ENCODE data around the gene RNF13. TPM values are rescaled to one million over a fixed set of nuclear protein-coding genes. Genes with fewer than 3 reads are reported as not detected.

RNF13 gene
- 32.8 TPM for total RNA-seq

GRCh38 chr3:149812606-149813366 lies at the start of gene RNF13:
TSS of gene RNF13 (plus strand) at chr3:149813215. CDS start at chr3:149846027, 32,812 bp downstream.
- peak; percentile 97 for ATAC-seq

- ATAC-seq: peak; percentile 83
These were observed 49.3 kb upstream of the RNF13 start for GRCh38 chr3:149763565-149764195.

GRCh38 chr3:149764302-149764701 lies 48.7 kb upstream of the RNF13 start:
- ATAC-seq: no peak

- no peak for ATAC-seq
These were observed 47.2 kb upstream of the RNF13 start for GRCh38 chr3:149765762-149766334.

GRCh38 chr3:149767720-149768119 lies 45.3 kb upstream of the RNF13 start:
- ATAC-seq: no peak

GRCh38 chr3:149768704-149769103 lies 44.3 kb upstream of the RNF13 start:
- ATAC-seq: no peak

GRCh38 chr3:149770246-149770645 lies 42.8 kb upstream of the RNF13 start:
- ATAC-seq: no peak

GRCh38 chr3:149771652-149772271 lies 41.3 kb upstream of the RNF13 start:
- no peak for ATAC-seq

GRCh38 chr3:149772861-149773260 lies 40.2 kb upstream of the RNF13 start:
- no peak for ATAC-seq

- ATAC-seq: no peak
These were observed 36.8 kb upstream of the RNF13 start for GRCh38 chr3:149776170-149776569.

- no peak for ATAC-seq
These were observed 35.4 kb upstream of the RNF13 start for GRCh38 chr3:149777414-149778214.

- no peak for ATAC-seq
These were observed 31.8 kb upstream of the RNF13 start for GRCh38 chr3:149781211-149781610.

- no peak for ATAC-seq
These were observed 31.3 kb upstream of the RNF13 start for GRCh38 chr3:149781741-149782140.

GRCh38 chr3:149783576-149783975 lies 29.4 kb upstream of the RNF13 start:
- ATAC-seq: no peak

- no peak for ATAC-seq
These were observed 28.8 kb upstream of the RNF13 start for GRCh38 chr3:149784064-149784704.

- ATAC-seq: no peak
These were observed 22.7 kb upstream of the RNF13 start for GRCh38 chr3:149790268-149790667.

- no peak for ATAC-seq
These were observed 22.3 kb upstream of the RNF13 start for GRCh38 chr3:149790698-149791097.

GRCh38 chr3:149792452-149793270 lies 20.4 kb upstream of the RNF13 start, which contains the start of gene ANKUB1:
TSS of gene ANKUB1 (minus strand) at chr3:149792554. CDS start at chr3:149792366, 188 bp downstream.
- ATAC-seq: no peak

GRCh38 chr3:149796026-149796425 lies 17.0 kb upstream of the RNF13 start:
- ATAC-seq: no peak

GRCh38 chr3:149800693-149801092 lies 12.3 kb upstream of the RNF13 start:
- no peak for ATAC-seq

GRCh38 chr3:149801195-149801594 lies 11.8 kb upstream of the RNF13 start:
- ATAC-seq: no peak

All from esophagus mucosa (tissue), 1 donor.